IPS-18c (cell line): Measurements from ENCODE around the gene PLAGL2.

Source experiments
- H3K4me3 ChIP-seq: 2 replicates; pipeline ENCODE4 v1.7.0; 2013; ENCODE audit warnings: low read depth, mild to moderate bottlenecking, low read length, moderate library complexity; ENCODE audit not compliant: insufficient read depth
- H3K9me3 ChIP-seq: one replicate; pipeline ENCODE4 v1.6.1; 2013; ENCODE audit warnings: mild to moderate bottlenecking, low read length, moderate library complexity; ENCODE audit not compliant: control insufficient read depth, insufficient read depth

Gene PLAGL2

DNA sequence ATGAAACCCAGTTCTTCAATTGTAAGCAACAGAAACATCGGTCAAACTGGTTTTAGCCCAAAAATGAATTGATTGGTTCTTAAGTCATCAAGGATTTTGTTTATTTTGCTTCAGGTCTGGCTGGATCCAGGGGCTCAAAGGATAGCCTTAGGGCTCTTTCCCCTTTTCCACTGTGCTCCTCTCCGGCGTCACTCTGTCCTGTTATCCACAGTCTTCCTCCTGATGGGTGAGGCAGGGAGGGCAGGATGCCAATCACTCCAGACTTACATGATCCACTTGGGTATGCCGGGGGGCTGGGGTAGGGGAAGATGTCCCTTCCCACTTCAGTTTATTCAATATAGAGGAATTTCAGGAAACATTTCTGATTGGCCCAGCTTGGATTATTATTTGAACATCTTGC lies 40.0 kb downstream of the PLAGL2 start:
- Histone ChIP-seq H3K4me3 (no peak overlapping the region), H3K9me3 (no peaks in the 10 kb centered on the region)

DNA sequence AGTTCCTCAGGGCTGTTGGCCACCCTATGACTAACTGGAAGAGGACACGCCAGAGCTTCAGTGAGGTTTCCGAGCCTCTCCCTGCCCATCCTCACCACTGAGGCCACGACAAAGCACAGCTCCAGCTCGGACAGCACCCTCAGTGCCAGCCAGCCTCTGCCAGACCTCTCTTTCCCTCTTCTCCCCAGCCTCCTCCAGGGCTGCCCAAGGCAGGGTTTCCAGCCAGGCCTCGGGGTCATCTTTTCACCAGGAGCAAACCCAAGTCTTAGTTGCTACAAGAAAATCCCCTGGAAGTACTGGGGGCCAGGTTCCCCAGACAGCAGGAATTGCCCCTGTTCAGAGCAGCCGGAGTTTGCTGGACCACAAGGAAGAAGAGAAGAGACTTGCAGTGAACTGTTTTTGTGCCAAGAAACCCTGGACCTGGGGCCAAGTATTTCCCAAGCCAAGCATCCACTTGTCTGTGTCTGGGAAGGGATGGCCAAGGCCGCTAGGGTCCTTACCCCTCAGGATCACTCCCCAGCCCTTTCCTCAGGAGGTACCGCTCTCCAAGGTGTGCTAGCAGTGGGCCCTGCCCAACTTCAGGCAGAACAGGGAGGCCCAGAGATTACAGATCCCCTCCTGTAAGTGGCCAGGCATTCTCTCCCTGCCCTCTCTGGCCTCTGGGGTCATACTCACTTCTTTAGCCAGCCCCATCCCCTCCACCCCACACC lies 41.6 kb downstream of the PLAGL2 start:
- Histone ChIP-seq H3K4me3 (no peak overlapping the region), H3K9me3 (no peaks in the 10 kb centered on the region)

DNA sequence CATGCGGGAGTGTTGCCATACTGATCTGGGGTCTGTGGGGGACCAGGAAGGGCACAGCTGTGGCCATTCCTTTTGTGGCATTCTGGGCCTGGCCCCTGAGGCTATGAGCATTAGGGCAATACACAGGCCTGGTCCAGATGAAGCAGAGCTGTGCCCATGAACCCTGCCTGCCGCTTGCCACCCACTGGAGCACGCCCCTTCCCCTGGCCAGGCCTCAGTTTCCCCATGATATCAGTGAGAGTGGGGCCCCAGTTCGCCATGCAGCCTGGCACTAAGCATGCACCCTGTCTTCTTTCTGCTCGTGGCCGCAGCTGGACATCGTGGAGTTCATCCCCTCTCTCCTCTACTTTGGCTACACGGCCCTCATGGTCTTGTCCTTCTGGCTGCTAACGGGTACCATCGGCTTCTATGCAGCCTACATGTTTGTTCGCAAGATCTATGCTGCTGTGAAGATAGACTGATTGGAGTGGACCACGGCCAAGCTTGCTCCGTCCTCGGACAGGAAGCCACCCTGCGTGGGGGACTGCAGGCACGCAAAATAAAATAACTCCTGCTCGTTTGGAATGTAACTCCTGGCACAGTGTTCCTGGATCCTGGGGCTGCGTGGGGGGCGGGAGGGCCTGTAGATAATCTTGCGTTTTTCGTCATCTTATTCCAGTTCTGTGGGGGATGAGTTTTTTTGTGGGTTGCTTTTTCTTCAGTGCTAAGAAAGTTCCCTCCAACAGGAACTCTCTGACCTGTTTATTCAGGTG lies 42.4 kb downstream of the PLAGL2 start:
- H3K4me3 ChIP-seq, result no peak overlapping the region
- H3K9me3 ChIP-seq, result no peaks in the 10 kb centered on the region

DNA sequence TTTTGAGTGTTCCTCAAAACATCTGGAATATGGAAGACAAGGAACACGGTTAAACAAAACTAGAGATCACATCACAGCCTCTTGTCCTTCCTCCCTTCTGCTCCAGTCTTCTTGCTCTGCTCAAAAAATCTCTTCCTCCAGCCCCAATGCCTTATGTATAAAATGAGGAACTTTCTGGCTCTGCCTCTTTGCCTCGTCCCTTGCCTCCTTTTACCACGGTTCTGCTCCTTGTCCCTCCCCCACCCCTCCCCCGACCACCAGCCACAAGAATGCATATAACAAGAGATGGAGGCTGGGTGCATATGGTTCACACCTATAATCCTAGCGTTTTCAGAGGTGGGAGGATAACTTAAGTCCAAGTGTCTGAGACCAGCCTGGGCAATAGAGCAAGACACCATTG lies 43.6 kb downstream of the PLAGL2 start:
- Histone ChIP-seq H3K9me3 (no peaks in the 10 kb centered on the region), H3K4me3 (no peak overlapping the region)

DNA sequence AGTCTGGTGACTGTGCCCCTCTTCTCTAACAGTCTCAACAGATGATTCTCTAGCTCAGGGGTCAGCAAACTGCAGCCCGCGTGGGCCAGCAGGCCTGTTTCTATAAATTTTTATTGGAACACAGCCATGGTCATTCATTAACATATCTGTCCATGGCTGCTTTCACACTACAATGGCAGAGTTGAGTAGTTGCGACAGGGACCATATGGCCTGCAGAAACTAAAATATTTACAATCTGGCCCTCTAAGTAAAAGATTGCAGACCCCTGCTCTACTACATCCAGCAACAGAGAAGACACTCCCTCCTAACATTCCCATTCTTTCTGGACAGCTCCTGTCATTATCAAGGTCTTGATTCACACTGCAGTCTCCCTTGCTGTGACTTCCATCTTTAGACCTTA lies 45.2 kb downstream of the PLAGL2 start:
- H3K9me3 ChIP-seq, result no peaks in the 10 kb centered on the region
- H3K4me3 ChIP-seq, result no peak overlapping the region

DNA sequence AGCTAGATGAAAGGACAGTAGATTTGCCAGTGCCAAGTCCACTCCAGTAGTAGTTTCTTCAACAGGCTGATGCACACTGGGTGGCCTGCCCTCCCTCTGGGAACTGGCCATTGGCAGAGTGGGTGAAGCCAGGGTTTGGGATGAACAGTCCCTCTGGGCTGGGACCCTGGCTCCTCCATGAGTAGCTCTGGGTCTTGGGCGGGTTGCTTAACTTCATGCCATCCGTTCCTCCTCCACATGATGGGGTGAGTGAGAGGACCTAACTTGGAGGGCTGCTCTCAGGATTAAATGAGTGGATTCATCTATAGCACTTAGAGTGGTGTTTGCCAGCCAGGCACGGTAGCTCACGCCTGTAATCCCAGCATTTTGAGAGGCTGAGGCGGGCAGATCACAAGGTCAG lies 47.2 kb downstream of the PLAGL2 start:
- H3K4me3 ChIP-seq, result no peak overlapping the region
- H3K9me3 ChIP-seq, result no peaks in the 10 kb centered on the region

DNA sequence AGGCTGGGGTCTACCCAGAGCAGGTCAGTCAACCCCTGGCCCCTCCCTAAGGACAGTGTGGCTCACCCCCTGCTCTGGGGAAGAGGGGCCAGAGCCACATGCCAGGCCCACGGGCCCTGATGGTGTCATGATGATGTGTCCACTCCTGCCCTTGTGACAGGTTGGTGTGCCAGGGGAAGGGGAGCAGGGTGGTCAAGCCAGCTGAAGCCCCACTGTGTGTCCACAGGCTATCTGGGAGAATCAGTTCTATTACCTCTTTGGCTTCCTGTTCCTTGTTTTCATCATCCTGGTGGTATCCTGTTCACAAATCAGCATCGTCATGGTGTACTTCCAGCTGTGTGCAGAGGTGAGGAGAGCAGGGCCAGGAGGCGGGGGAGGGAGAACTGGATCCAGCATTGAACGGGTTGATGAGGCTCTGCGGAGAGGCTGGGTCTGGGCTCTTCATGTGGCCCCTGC lies 47.7 kb downstream of the PLAGL2 start:
- Histone ChIP-seq H3K9me3 (no peaks in the 10 kb centered on the region), H3K4me3 (no peak overlapping the region)

DNA sequence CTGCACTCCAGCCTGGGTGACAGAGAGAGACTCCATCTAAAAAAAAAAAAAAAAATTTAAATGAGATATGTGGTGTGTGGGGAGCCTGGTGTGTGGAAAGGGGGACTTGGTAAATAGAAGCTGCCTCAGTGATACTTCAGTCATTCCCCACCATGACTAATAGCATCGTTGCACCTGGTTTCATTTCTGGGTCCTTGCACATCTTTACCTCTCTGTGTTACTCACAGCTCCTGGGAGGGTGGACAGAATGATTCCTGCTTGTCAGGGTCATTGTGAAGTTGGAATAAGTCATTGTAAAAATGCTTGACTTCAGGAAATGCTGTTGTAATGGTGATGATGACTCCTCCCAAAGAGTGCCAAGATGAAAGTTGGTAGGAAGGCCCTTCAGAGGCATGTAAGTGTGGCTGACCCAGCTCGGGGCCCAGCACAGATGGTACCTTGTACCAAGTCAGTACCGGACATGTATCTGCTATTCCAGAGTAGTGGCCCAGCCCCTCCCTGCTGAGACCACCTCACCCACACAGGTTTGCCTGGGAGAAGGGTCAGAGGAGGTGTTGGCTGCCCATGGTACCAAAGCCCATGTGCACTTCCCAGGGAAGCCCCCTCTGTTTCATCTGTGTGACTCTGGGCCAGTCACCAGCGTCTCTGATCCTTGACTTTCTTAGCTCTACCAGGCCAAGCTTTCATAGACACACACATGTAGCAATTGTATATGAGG lies 48.4 kb downstream of the PLAGL2 start:
- H3K4me3 ChIP-seq, result no peak overlapping the region
- H3K9me3 ChIP-seq, result no peaks in the 10 kb centered on the region

DNA sequence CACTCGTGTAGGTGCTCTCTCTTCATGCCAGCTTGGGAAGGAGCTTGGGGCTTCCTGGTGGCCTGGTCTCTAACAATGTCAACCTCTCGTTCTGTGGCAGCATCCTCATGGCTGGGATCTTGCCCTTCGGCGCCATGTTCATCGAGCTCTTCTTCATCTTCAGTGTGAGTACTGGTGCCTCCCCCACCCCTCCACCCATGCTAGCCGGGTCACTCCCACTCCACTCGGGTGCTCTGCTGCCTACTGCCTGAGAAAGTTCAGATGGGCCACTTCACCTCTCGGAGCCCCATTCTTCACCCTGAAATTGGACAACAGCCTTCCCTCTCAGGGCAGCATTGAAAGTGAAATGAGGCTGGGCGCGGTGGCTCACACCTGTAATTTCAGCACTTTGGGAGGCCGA lies 49.2 kb downstream of the PLAGL2 start:
- no peak overlapping the region for H3K4me3 ChIP-seq
- no peaks in the 10 kb centered on the region for H3K9me3 ChIP-seq

DNA sequence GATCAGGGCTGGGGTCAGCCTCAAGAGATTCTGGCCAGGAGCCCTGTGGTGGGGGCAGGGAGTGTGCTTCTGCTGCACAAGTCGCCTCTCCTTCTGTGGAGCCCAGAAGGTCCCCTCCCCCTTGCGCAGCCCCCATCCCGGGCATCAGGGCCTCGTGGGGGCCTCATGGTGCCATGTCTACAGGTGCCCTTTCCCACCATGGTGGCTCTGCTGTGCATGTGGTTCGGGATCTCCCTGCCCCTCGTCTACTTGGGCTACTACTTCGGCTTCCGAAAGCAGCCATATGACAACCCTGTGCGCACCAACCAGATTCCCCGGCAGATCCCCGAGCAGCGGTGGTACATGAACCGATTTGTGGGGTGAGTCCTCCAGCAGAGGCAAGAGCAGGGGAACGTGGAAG lies 49.9 kb downstream of the PLAGL2 start:
- H3K9me3 ChIP-seq, result no peaks in the 10 kb centered on the region
- no peak overlapping the region for H3K4me3 ChIP-seq

DNA sequence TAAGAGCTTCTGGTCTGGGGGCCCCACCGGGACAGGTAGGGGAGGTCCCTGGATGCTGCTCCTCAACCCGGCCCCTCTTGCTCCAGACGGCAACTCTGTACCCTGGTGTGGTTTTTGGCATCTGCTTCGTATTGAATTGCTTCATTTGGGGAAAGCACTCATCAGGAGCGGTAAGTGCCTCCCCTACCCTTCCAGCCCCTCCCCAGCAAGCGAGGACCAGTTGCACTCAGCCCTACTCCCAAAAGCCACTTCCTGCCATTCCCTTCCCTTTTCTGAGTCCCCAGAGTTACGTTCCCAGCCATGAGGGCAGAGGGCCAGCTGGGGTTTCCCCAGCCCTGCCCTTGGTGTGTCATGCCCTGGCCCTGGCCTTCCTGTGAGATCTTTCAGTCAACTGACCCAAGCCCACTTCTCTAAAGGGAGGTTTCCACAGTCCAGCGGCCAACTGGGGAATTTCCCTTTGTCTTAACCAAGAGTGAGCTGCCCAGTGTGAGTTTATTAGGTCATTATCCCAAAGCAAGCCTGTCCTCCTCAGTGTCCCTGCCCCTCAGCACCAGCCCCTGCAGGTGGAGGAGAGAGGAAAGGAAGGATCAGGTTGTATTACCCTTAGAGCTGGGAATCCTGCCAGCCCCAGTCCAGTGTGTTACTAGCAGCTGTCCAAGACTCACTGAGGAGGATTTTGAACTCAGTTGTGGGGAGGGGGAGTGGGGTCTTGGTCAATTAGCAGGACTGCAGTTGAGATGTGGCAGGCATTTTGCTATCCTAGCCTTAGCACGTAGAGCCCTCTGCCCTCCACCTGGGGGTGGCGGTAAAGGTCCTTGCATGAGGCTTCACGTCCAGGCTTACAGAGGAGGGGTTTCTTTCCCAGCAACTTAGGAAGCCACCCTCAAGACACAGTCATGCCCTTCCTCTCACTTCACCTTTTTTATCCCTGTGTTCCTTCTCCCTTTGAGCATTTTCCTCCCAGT lies 52.2 kb downstream of the PLAGL2 start:
- Histone ChIP-seq H3K9me3 (no peaks in the 10 kb centered on the region), H3K4me3 (no peak overlapping the region)

DNA sequence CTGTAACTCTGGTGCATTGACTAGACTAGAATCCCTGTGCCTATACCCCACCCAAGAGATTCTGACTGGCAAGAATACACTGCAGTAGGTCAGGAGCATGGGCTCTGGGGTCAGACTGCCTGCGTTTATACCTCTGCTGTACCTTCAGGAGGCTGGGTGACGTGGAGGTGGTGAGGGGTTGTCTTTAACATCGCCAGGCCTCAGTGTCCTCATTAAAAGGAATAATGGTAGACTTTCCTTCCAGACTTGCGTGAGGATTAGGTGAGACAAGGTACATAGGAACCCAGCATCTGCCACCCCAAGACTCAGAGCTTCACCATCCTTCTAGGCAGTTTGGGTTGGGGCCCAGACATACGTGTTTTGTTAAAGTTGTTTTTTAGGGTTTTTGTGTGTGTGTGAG lies 53.8 kb downstream of the PLAGL2 start:
- Histone ChIP-seq H3K9me3 (no peaks in the 10 kb centered on the region), H3K4me3 (no peak overlapping the region)

DNA sequence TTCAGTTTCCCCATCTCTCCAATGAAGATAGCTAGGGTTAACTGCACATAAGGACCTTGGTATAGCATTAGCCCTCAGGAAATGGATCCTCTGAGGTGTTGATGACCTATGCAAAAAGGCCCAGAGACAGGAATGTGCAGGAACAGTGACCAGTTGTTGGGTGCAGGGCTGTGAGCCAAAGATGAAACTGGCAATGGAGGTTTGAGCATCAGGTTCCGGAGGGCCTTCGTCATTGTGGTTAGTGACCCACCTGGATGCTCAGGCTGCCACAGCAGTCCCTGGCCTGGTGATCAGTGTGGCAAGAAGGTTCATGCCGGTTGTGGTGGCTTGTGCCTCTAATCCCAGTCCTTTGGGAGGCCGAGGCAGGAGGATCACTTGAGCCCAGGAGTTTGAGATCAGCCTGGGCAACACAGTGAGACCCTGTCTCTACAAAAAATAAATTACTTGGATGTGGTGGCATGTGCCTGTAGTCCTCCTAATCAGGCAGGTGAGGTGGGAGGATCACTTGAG lies 54.3 kb downstream of the PLAGL2 start:
- Histone ChIP-seq H3K4me3 (no peak overlapping the region), H3K9me3 (no peaks in the 10 kb centered on the region)

DNA sequence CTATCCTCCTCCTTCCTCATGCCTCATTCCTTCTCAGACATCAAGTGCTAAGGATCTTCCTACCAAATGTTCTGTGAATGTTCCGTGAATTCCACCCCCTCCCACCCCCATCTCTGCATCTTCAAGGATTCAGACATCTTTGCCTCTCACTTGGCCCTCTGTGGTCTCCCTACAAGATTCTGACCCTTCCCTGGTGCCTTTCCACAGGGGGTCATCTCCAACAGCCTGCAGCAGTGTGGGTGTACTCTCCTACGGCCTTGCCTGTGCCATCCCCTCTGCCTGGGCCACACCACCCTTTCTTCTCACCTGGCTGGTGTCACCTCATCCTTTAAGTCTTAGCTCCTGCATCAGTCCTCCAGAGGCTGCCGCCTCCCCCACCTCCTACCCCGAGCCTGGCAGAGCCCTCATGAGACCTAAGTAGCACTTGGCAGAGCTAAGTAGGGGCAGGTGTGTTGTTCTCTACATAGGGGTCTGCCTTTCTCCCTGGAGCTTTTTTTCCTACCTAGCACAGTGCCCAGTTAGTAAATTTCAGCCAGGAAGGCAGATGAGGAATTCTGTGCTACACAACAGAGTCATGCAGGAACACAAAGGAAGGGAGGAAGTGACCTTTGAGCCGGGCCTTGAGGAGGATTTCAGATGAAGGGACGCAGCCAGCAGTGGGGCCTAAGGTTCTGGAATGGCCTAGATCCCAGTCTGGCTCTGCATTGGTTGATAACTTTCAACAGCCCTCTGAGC lies 55.0 kb downstream of the PLAGL2 start:
- H3K9me3 ChIP-seq, result no peaks in the 10 kb centered on the region
- no peak overlapping the region for H3K4me3 ChIP-seq

DNA sequence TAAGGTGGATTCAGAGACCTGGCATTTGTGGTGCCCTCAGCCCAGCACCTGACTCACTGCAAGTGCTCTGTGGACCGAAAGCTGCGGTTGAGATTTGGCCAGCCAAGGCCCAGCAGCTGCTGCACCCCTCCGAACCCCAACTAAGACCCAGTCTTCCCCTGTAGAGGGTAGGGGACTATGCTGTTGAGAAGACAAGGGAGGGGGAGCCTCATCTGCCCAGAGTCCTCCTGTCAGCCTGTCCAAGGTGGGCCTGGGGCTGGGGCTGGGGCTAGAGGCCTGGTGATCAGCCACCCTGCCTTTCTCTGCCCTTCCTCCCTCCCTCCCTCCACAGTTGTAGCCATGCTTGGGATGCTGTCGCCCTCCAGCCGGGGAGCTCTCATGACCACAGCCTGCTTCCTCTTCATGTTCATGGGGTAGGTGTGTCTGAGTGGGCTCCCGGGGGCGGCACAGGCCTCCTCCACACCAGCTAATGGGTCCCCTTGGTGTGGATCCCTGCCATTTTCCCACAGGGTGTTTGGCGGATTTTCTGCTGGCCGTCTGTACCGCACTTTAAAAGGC lies 57.2 kb downstream of the PLAGL2 start:
- no peak overlapping the region for H3K4me3 ChIP-seq
- no peaks in the 10 kb centered on the region for H3K9me3 ChIP-seq

DNA sequence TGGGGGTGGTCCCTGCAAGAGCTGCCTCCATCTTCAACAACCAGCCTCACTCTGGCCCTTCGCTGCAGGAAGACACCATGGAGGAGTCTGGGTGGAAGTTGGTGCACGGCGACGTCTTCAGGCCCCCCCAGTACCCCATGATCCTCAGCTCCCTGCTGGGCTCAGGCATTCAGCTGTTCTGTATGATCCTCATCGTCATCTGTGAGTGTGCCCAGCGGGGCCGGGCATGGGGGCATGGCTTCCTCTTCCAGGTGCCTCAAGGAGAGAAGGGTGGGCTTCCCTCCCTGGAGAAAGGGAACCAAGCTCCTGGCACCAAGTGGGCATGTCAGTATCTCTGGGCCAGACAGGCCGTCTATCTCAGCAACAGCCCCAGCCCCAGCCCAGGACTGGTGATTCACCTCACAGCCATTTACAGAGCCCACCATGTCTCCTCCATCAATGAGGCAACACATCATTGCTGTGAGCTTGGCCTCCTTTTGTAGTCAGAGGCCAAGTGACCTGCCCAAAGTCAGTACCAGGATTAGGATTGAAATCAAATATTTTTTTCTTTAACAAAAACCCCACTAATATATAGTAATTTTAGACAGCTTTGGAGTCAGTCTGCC lies 57.9 kb downstream of the PLAGL2 start:
- H3K9me3 ChIP-seq, result no peaks in the 10 kb centered on the region
- no peak overlapping the region for H3K4me3 ChIP-seq
